Neural cell (in vitro differentiated cells): ENCODE results near the gene TMEM151A. TPM values are rescaled to one million over a fixed set of nuclear protein-coding genes. Genes with fewer than 3 reads are reported as not detected.
A peak's percentile ranks its signal among the peaks of the same experiment; 100 is the strongest.

Experiments used
- H2AFZ ChIP-seq: fragments of 200-600, 300-800 bp; sonication (generic), shearing (Covaris generic); 2 replicates; pipeline ENCODE4 v1.6.0; 2014; ENCODE audit warnings: low read depth, mild to moderate bottlenecking, antibody characterized with exemption, low read length, moderate library complexity
- H3F3A ChIP-seq: fragments of 200-600 bp; shearing (Covaris generic); 2 replicates; pipeline ENCODE4 v1.6.1; 2016; ENCODE audit warnings: mild to moderate bottlenecking, moderate library complexity, mixed read lengths, antibody characterized with exemption, low read length; ENCODE audit not compliant: insufficient read depth, poor library complexity, severe bottlenecking
- H3K27ac ChIP-seq: fragments of 200-600, 300-800 bp; sonication (generic), shearing (Covaris generic); 2 replicates; pipeline ENCODE4 v1.5.1; 2014; ENCODE audit warnings: mild to moderate bottlenecking, low read length, moderate library complexity
- H3K27me3 ChIP-seq: fragments of 300-800, 200-600 bp; sonication (generic), shearing (Covaris generic); 2 replicates; pipeline ENCODE4 v1.6.0; 2014; ENCODE audit warnings: mild to moderate bottlenecking, low read depth, low read length, moderate library complexity; ENCODE audit not compliant: insufficient read depth
- H3K36me3 ChIP-seq: fragments of 300-800, 200-600 bp; sonication (generic), shearing (Covaris generic); 2 replicates; pipeline ENCODE4 v1.5.1; 2014; ENCODE audit warnings: mild to moderate bottlenecking, antibody characterized with exemption, low read length, moderate library complexity; ENCODE audit not compliant: insufficient read depth
- H3K4me2 ChIP-seq: fragments of 300-800, 200-600 bp; sonication (generic), shearing (Covaris generic); 2 replicates; pipeline ENCODE4 v1.6.0; 2014; ENCODE audit warnings: mild to moderate bottlenecking, low read length
- H3K4me3 ChIP-seq: fragments of 300-800, 200-600 bp; sonication (generic), shearing (Covaris generic); 2 replicates; pipeline ENCODE4 v1.5.1; 2014; ENCODE audit warnings: mild to moderate bottlenecking, low read length, moderate library complexity
- H3K79me2 ChIP-seq: fragments of 200-600 bp; shearing (Covaris generic); replicated peaks from 2 replicates; pipeline ENCODE4 v1.6.0; 2014; ENCODE audit warnings: mild to moderate bottlenecking, low read length, moderate library complexity; ENCODE audit not compliant: insufficient read depth
- H3K9ac ChIP-seq: fragments of 300-800, 200-600 bp; sonication (generic), shearing (Covaris generic); 2 replicates; pipeline ENCODE4 v1.6.1; 2016; ENCODE audit warnings: mild to moderate bottlenecking, low read length, mixed read lengths
- H3K9me2 ChIP-seq: fragments of 200-600 bp; shearing (Covaris generic); 2 replicates; pipeline ENCODE4 v1.6.1; 2016; ENCODE audit warnings: mild to moderate bottlenecking, low read length, mixed read lengths; ENCODE audit not compliant: insufficient read depth
- H3K9me3 ChIP-seq: fragments of 200-600, 300-800 bp; sonication (generic), shearing (Covaris generic); 2 replicates; pipeline ENCODE4 v1.6.1; 2016; ENCODE audit warnings: mild to moderate bottlenecking, mixed run types, low read length, moderate library complexity, mixed read lengths
- H4K20me1 ChIP-seq: fragments of 200-600 bp; shearing (Covaris generic); 2 replicates; pipeline ENCODE4 v1.6.1; 2016; ENCODE audit warnings: mild to moderate bottlenecking, mixed run types; ENCODE audit not compliant: insufficient read depth
- CTCF ChIP-seq: fragments of 450-650 bp; IDR thresholded peaks from 2 replicates; pipeline ENCODE4 v1.5.1; 2014; ENCODE audit warnings: antibody characterized with exemption, mild to moderate bottlenecking, moderate library complexity; ENCODE audit not compliant: poor library complexity, severe bottlenecking
- EP300 ChIP-seq: fragments of 450-650 bp; conservative IDR thresholded peaks from 2 replicates; pipeline ENCODE4 v1.6.1; 2014; ENCODE audit warnings: antibody characterized with exemption, mild to moderate bottlenecking, moderate library complexity; ENCODE audit not compliant: poor library complexity, severe bottlenecking
- EZH2 ChIP-seq: fragments of 200-600, 300-800 bp; shearing (Covaris generic), sonication (generic); IDR thresholded peaks from 2 replicates; pipeline ENCODE4 v1.6.1; 2014; ENCODE audit warnings: antibody characterized with exemption, low read length, borderline replicate concordance, mild to moderate bottlenecking; ENCODE audit not compliant: insufficient read depth, poor library complexity, severe bottlenecking
- MXI1 ChIP-seq: fragments of 450-650 bp; conservative IDR thresholded peaks from 2 replicates; pipeline ENCODE4 v1.6.1; 2014; ENCODE audit warnings: antibody characterized with exemption, mild to moderate bottlenecking; ENCODE audit not compliant: poor library complexity, severe bottlenecking
- POLR2AphosphoS5 ChIP-seq: IDR thresholded peaks from 2 replicates; pipeline ENCODE4 v1.6.1; 2012
- RAD21 ChIP-seq: fragments of 450-650 bp; conservative IDR thresholded peaks from 2 replicates; pipeline ENCODE4 v1.6.1; 2014; ENCODE audit warnings: antibody characterized with exemption, mild to moderate bottlenecking, moderate library complexity
- SMC3 ChIP-seq: fragments of 450-650 bp; conservative IDR thresholded peaks from 2 replicates; pipeline ENCODE4 v1.6.1; 2014; ENCODE audit warnings: antibody characterized with exemption, mild to moderate bottlenecking, moderate library complexity; ENCODE audit not compliant: poor library complexity
- TAF1 ChIP-seq: IDR thresholded peaks from 2 replicates; pipeline ENCODE4 v1.6.1; 2012; ENCODE audit warnings: low read depth
- polyA plus RNA-seq: library from polyadenylated mRNA; depleted of rRNA; stranded (reverse); fragments of >200 nt; gene quantifications from 2 replicates; pipeline ENCODE4 v1.2.3, GENCODE V29; 2014
- TF ChIP-seq, protein P1 (sequence below): IDR thresholded peaks from 2 replicates; pipeline ENCODE4 v1.6.1; 2012; ENCODE audit warnings: borderline replicate concordance

TMEM151A gene
- polyA plus RNA-seq, 1 donor from 2014 or later: 5.3 TPM

- TF ChIP-seq EZH2 (no peak), SMC3 (no peak), POLR2AphosphoS5 (no peak), RAD21 (no peak), TAF1 (no peak), CTCF (no peak), EP300 (no peak)
- TF ChIP-seq, protein P1, sequence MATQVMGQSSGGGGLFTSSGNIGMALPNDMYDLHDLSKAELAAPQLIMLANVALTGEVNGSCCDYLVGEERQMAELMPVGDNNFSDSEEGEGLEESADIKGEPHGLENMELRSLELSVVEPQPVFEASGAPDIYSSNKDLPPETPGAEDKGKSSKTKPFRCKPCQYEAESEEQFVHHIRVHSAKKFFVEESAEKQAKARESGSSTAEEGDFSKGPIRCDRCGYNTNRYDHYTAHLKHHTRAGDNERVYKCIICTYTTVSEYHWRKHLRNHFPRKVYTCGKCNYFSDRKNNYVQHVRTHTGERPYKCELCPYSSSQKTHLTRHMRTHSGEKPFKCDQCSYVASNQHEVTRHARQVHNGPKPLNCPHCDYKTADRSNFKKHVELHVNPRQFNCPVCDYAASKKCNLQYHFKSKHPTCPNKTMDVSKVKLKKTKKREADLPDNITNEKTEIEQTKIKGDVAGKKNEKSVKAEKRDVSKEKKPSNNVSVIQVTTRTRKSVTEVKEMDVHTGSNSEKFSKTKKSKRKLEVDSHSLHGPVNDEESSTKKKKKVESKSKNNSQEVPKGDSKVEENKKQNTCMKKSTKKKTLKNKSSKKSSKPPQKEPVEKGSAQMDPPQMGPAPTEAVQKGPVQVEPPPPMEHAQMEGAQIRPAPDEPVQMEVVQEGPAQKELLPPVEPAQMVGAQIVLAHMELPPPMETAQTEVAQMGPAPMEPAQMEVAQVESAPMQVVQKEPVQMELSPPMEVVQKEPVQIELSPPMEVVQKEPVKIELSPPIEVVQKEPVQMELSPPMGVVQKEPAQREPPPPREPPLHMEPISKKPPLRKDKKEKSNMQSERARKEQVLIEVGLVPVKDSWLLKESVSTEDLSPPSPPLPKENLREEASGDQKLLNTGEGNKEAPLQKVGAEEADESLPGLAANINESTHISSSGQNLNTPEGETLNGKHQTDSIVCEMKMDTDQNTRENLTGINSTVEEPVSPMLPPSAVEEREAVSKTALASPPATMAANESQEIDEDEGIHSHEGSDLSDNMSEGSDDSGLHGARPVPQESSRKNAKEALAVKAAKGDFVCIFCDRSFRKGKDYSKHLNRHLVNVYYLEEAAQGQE: no peak
- H3K27ac ChIP-seq: no peak overlapping the region
- no peaks in the 10 kb centered on the region for H3K27me3 ChIP-seq
- no peak overlapping the region for H3K4me3 ChIP-seq
- no peaks in the 10 kb centered on the region for H4K20me1 ChIP-seq
- no peak overlapping the region for H3K4me2 ChIP-seq
- no peaks in the 10 kb centered on the region for H3K9me3 ChIP-seq
- H3K9me2 ChIP-seq: no peaks in the 10 kb centered on the region
- H3F3A ChIP-seq: peaks cover 3% of the 10 kb centered on the region
- H3K9ac ChIP-seq: no peak overlapping the region
- H3K79me2 ChIP-seq: peaks cover 30% of the 10 kb centered on the region
- no peak overlapping the region for H2AFZ ChIP-seq
- H3K36me3 ChIP-seq: no peaks in the 10 kb centered on the region
These were observed 49.9 kb downstream of the TMEM151A start for GRCh38 chr11:66341502-66342126.

DNA sequence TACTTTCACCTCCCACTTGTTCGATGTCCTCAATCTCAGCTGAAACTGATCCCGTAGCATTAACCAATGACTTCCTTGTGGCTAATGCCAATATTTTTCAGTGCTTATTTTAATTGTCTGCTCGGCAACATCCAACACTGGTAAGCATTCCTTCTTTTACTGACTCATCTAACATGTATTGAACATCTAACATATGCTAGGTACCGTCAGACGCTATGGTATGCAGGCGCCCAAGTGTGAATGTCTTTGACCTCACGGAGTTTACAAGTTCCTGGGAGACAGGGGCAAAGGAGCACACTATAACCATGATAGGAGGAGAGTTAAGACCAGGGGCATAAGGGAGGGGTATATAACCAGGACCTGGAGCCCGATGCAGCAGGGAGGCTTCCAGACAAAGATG is 51.5 kb downstream of the TMEM151A start:
- Histone ChIP-seq H3K27me3 (no peaks in the 10 kb centered on the region), H3K9me3 (no peaks in the 10 kb centered on the region), H3K4me3 (peak overlapping the region; percentile 100), H3K79me2 (peaks cover 31% of the 10 kb centered on the region), H2AFZ (no peak overlapping the region), H3K36me3 (no peaks in the 10 kb centered on the region), H4K20me1 (no peaks in the 10 kb centered on the region), H3K4me2 (no peak overlapping the region), H3K27ac (no peak overlapping the region), H3K9me2 (no peaks in the 10 kb centered on the region), H3F3A (peaks cover 3% of the 10 kb centered on the region), H3K9ac (no peak overlapping the region)
- no peak for TF ChIP-seq EZH2
- no peak for TF ChIP-seq POLR2AphosphoS5
- no peak for TF ChIP-seq RAD21
- no peak for TF ChIP-seq EP300
- TF ChIP-seq TAF1: no peak
- no peak for TF ChIP-seq CTCF
- TF ChIP-seq SMC3: no peak
- no peak for TF ChIP-seq MXI1
- TF ChIP-seq, protein P1: no peak
